ENCODE data around the gene RING1.

Gene RING1

GRCh38 chr6:33171016-33171879, 37.1 kb upstream of the RING1 start:
- no peaks in the 10 kb centered on the region for H3K4me1 ChIP-seq (ENCODE audit: control insufficient read depth, insufficient read depth, low read depth, low read length)
- H2BK120ac ChIP-seq (ENCODE audit: low read depth, low read length): no peak overlapping the region
- H3K27me3 ChIP-seq (ENCODE audit: control insufficient read depth in 1 of 2, insufficient read depth in 1 of 2, low read length in 2 of 2): peaks cover 26 to 30% of the 10 kb centered on the region in 2 experiments
- no peak overlapping the region for H3K14ac ChIP-seq (ENCODE audit: low read length in 2 of 2)
- no peak overlapping the region for H2BK5ac ChIP-seq (ENCODE audit: low read depth, low read length, poor library complexity, severe bottlenecking)
- H3K4me2 ChIP-seq (ENCODE audit: low read length, poor library complexity, severe bottlenecking): no peak overlapping the region
- no peak overlapping the region for H3K9ac ChIP-seq (ENCODE audit: low read length)
- H3K23ac ChIP-seq (ENCODE audit: low read length in 2 of 2): no peak overlapping the region
- WGBS: 89% methylated on average over 10 of the region's 11 CpGs
- no peak overlapping the region for H2AFZ ChIP-seq (ENCODE audit: low read depth, low read length)
- H3K79me1 ChIP-seq (replicated peaks; ENCODE audit: low read length, poor library complexity, severe bottlenecking): no peaks in the 10 kb centered on the region
- no peak overlapping the region for H2BK15ac ChIP-seq (ENCODE audit: low read depth, poor library complexity, severe bottlenecking)
- H3K27ac ChIP-seq (ENCODE audit: low read length, poor library complexity, severe bottlenecking): no peak overlapping the region
- no peak overlapping the region for H3K4me3 ChIP-seq (ENCODE audit: insufficient read depth in 1 of 2, low read depth in 1 of 2, low read length in 2 of 2)
- no peaks in the 10 kb centered on the region for H3K36me3 ChIP-seq (ENCODE audit: control insufficient read depth in 1 of 2, insufficient read depth in 2 of 2, low read depth in 1 of 2, low read length in 2 of 2)
- no peak for DNase-seq
- no peak overlapping the region for H4K91ac ChIP-seq (ENCODE audit: low read length)
- no peak overlapping the region for H3K18ac ChIP-seq (ENCODE audit: low read depth in 1 of 2, low read length in 2 of 2)
- H4K8ac ChIP-seq (ENCODE audit: low read length): no peak overlapping the region
- H2AK5ac ChIP-seq (ENCODE audit: low read length, severe bottlenecking): no peak overlapping the region
- H3K4ac ChIP-seq (ENCODE audit: low read depth in 1 of 2, low read length in 2 of 2): no peak overlapping the region
- no peaks in the 10 kb centered on the region for H3K9me3 ChIP-seq (ENCODE audit: control insufficient read depth, low read length)
- no peak overlapping the region for H2BK12ac ChIP-seq (ENCODE audit: low read length in 2 of 2)

DNA sequence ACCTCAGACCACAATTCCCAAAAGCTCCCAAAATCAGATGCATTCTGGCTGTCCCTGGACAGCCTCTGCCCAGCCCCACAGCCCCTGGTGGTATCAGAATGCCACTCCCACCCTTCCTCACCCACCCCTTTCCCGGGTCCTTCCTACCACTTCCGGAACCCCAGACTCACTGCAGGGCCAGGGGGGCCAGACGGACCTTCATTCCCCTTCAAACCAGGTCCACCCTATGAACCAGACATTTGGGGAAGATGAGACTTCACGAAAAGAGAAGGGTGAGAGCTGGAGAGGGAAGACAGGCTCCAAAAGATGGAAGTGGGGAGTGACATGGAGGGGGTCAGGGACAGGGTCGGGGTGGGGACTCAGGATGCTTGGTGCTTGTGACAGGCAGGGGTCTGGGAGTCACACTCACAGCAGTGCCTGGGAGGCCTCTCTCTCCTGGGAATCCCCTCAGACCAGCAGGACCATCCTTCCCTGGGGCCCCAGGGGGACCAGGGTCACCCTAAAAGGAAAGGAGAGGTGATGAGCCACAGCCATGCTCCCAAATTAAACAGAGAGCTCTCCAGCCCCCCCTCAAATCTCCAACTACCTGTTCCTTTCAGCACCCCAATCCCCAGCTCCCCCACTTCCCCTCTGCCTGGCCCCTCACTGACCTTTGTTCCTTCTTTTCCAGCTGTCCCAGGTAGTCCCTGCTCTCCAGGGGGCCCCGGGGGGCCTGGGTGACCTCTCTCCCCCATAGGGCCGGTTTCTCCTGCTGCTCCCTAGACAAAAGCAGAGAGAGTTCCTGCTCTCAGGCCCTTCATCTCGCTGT, 36.2 kb upstream of the RING1 start:
- no peak overlapping the region for H4K91ac ChIP-seq (ENCODE audit: low read length)
- no peak overlapping the region for H3K4ac ChIP-seq (ENCODE audit: low read depth in 1 of 2, low read length in 2 of 2)
- no peak overlapping the region for H3K4me3 ChIP-seq (ENCODE audit: insufficient read depth in 1 of 2, low read depth in 1 of 2, low read length in 2 of 2)
- 58% methylated on average over 6 of the region's 8 CpGs for WGBS
- H3K27ac ChIP-seq (ENCODE audit: low read length, poor library complexity, severe bottlenecking): no peak overlapping the region
- no peak overlapping the region for H3K18ac ChIP-seq (ENCODE audit: low read depth in 1 of 2, low read length in 2 of 2)
- H3K9ac ChIP-seq (ENCODE audit: low read length): no peak overlapping the region
- H3K23ac ChIP-seq (ENCODE audit: low read length in 2 of 2): no peak overlapping the region
- no peak overlapping the region for H2AK5ac ChIP-seq (ENCODE audit: low read length, severe bottlenecking)
- no peaks in the 10 kb centered on the region for H3K36me3 ChIP-seq (ENCODE audit: control insufficient read depth in 1 of 2, insufficient read depth in 2 of 2, low read depth in 1 of 2, low read length in 2 of 2)
- no peak overlapping the region for H2BK120ac ChIP-seq (ENCODE audit: low read depth, low read length)
- H2BK5ac ChIP-seq (ENCODE audit: low read depth, low read length, poor library complexity, severe bottlenecking): no peak overlapping the region
- no peaks in the 10 kb centered on the region for H3K79me1 ChIP-seq (replicated peaks; ENCODE audit: low read length, poor library complexity, severe bottlenecking)
- H3K4me1 ChIP-seq (ENCODE audit: control insufficient read depth, insufficient read depth, low read depth, low read length): no peaks in the 10 kb centered on the region
- H4K8ac ChIP-seq (ENCODE audit: low read length): no peak overlapping the region
- no peak overlapping the region for H2BK12ac ChIP-seq (ENCODE audit: low read length in 2 of 2)
- H3K4me2 ChIP-seq (ENCODE audit: low read length, poor library complexity, severe bottlenecking): no peak overlapping the region
- H2BK15ac ChIP-seq (ENCODE audit: low read depth, poor library complexity, severe bottlenecking): no peak overlapping the region
- no peaks in the 10 kb centered on the region for H3K9me3 ChIP-seq (ENCODE audit: control insufficient read depth, low read length)
- H3K27me3 ChIP-seq (ENCODE audit: control insufficient read depth in 1 of 2, insufficient read depth in 1 of 2, low read length in 2 of 2): peaks cover 21 to 28% of the 10 kb centered on the region in 2 experiments
- no peak overlapping the region for H2AFZ ChIP-seq (ENCODE audit: low read depth, low read length)
- no peak overlapping the region for H3K14ac ChIP-seq (ENCODE audit: low read length in 2 of 2)
- no peak for DNase-seq

GRCh38 chr6:33172688-33173534, 35.4 kb upstream of the RING1 start:
- no peaks in the 10 kb centered on the region for H3K9me3 ChIP-seq (ENCODE audit: control insufficient read depth, low read length)

More at GRCh38 chr6:33172688-33173534, 35.4 kb upstream of the RING1 start:
- H2BK5ac ChIP-seq (ENCODE audit: low read depth, low read length, poor library complexity, severe bottlenecking): no peak overlapping the region
- H3K4me3 ChIP-seq (ENCODE audit: insufficient read depth in 1 of 2, low read depth in 1 of 2, low read length in 2 of 2): no peak overlapping the region
- DNase-seq: peak; percentile 50
- H4K91ac ChIP-seq (ENCODE audit: low read length): no peak overlapping the region
- H3K9ac ChIP-seq (ENCODE audit: low read length): no peak overlapping the region
- no peaks in the 10 kb centered on the region for H3K79me1 ChIP-seq (replicated peaks; ENCODE audit: low read length, poor library complexity, severe bottlenecking)
- no peak overlapping the region for H2AK5ac ChIP-seq (ENCODE audit: low read length, severe bottlenecking)
- no peak overlapping the region for H3K18ac ChIP-seq (ENCODE audit: low read depth in 1 of 2, low read length in 2 of 2)
- no peak overlapping the region for H2BK15ac ChIP-seq (ENCODE audit: low read depth, poor library complexity, severe bottlenecking)
- H2AFZ ChIP-seq (ENCODE audit: low read depth, low read length): no peak overlapping the region
- no peak overlapping the region for H2BK12ac ChIP-seq (ENCODE audit: low read length in 2 of 2)
- H3K36me3 ChIP-seq (ENCODE audit: control insufficient read depth in 1 of 2, insufficient read depth in 2 of 2, low read depth in 1 of 2, low read length in 2 of 2): no peaks in the 10 kb centered on the region
- no peak overlapping the region for H3K14ac ChIP-seq (ENCODE audit: low read length in 2 of 2)
- no peak overlapping the region for H4K8ac ChIP-seq (ENCODE audit: low read length)
- no peak overlapping the region for H3K4ac ChIP-seq (ENCODE audit: low read depth in 1 of 2, low read length in 2 of 2)
- no peak overlapping the region for H3K23ac ChIP-seq (ENCODE audit: low read length in 2 of 2)
- no peak overlapping the region for H3K4me2 ChIP-seq (ENCODE audit: low read length, poor library complexity, severe bottlenecking)
- no peak overlapping the region for H3K27ac ChIP-seq (ENCODE audit: low read length, poor library complexity, severe bottlenecking)
- 63% methylated on average over 16 of the region's 16 CpGs for WGBS
- H3K27me3 ChIP-seq (ENCODE audit: control insufficient read depth in 1 of 2, insufficient read depth in 1 of 2, low read length in 2 of 2): peaks cover 21 to 28% of the 10 kb centered on the region in 2 experiments
- no peak overlapping the region for H2BK120ac ChIP-seq (ENCODE audit: low read depth, low read length)
- peaks cover 2% of the 10 kb centered on the region for H3K4me1 ChIP-seq (ENCODE audit: control insufficient read depth, insufficient read depth, low read depth, low read length)

Data from mesenchymal stem cell (in vitro differentiated cells and primary cell).